Retinal pigment epithelial cell (primary cell): ENCODE measurements around the gene CHKB.
A peak's percentile ranks its signal among the peaks of the same experiment; 100 is the strongest.

ENCODE experiments used
- DNase-seq: peaks from one replicate; pipeline ENCODE4 v3.0.0-alpha.2; 2010; ENCODE audit warnings: low read depth
- H3K4me3 ChIP-seq: 2 replicates; pipeline ENCODE4 v1.5.1; 2011; ENCODE audit warnings: mild to moderate bottlenecking, low read length, control low read depth, moderate library complexity
- TF ChIP-seq, protein P1 (sequence below): conservative IDR thresholded peaks from 2 replicates; pipeline ENCODE4 v1.5.1; 2011; ENCODE audit warnings: low read depth, low read length, control low read depth, inconsistent platforms

Gene CHKB

DNA sequence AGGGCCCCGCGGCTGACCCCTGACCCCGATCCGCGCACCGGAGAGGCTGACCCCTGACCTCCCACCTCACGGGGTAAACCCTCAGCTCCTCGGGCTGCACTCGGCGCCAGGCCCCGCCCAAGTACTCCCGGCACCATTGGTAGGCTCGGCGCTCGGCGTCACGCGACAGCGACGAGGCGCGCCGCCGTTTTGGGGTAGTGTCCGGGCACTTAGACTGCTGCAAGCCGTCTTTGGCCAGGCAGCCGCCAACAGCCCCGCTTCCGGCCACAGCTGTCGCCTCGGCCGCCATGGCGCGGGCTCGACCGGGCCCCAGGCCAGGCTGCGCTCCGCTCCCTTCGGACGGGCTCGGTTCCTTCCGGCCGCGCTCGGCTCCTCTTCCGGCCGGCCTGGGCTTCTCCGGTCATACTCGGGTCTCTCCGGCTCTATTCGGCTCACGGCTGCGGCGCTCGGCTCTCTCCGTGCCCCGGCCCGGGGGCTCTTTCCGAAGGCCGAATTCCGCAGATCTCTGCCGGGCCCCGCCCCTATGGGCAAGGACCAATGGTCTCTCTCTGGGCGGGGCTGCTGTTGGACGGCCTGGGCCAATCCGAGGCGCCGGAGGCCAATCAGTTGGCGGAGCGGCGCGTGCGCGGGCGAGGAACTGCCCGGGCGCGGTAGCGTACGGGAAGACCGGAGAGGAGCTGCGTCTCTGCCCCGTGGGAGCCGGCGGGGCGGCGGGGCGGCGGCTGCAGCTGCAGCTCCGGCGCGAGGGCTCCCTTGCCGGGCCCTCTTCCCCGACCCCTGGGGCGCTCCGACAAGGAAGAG, at the start of gene CHKB:
Gene CHKB (minus strand): TSS at position 357 of the 801 bp plus-strand sequence. CDS start 68 bp downstream, at position 289.
- peak within 1 kb of the TSS; percentile 72 for H3K4me3 ChIP-seq
- peak; percentile 84 for DNase-seq
- TF ChIP-seq, protein P1, sequence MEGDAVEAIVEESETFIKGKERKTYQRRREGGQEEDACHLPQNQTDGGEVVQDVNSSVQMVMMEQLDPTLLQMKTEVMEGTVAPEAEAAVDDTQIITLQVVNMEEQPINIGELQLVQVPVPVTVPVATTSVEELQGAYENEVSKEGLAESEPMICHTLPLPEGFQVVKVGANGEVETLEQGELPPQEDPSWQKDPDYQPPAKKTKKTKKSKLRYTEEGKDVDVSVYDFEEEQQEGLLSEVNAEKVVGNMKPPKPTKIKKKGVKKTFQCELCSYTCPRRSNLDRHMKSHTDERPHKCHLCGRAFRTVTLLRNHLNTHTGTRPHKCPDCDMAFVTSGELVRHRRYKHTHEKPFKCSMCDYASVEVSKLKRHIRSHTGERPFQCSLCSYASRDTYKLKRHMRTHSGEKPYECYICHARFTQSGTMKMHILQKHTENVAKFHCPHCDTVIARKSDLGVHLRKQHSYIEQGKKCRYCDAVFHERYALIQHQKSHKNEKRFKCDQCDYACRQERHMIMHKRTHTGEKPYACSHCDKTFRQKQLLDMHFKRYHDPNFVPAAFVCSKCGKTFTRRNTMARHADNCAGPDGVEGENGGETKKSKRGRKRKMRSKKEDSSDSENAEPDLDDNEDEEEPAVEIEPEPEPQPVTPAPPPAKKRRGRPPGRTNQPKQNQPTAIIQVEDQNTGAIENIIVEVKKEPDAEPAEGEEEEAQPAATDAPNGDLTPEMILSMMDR: no peak

GRCh38 chr22:50630376-50630775, 47.7 kb upstream of the CHKB start:
- H3K4me3 ChIP-seq: no peak overlapping the region
- TF ChIP-seq, protein P1: no peak
- DNase-seq: no peak

DNA sequence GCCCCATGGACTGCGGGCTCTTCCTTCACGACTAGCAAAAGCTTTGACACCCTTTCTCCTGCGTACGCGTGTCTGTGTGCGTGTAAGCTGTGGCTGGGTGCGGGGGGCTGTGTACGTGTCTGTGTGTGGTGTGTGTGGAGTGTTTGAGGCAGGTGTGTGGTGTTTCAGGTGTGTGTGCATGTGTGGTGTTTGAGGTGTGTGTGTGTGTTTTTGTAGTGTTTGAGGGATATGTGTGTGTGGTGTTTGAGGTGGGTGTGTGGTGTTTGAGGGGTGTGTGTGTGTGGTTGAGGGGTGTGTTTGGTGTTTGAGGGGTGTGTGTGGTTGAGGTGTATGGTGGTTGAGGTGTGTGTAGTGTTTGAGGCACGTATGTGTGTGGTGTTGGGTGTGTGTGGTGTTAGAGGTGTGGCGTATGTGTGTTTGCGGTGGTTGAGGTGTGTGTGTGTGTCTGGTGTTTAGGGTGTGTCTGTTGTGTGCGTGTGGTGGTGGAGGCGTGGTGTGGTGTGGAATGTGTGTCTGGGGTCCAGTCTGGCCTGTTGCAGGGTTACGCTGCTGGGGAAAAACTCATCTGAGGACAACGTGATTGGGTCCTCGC, 46.0 kb upstream of the CHKB start:
- TF ChIP-seq, protein P1: no peak
- no peak for DNase-seq
- peak overlapping the region; percentile 79 for H3K4me3 ChIP-seq

- no peak for DNase-seq
- TF ChIP-seq, protein P1: peak; percentile 34
- H3K4me3 ChIP-seq: peak within 1 kb of the TSS; percentile 79
These were observed 45.2 kb upstream of the CHKB start, which contains the start of gene ARSA for GRCh38 chr22:50627642-50628542. TSS of gene ARSA (minus strand) at chr22:50628152. CDS start at chr22:50627779, 373 bp downstream.

GRCh38 chr22:50626850-50627641, 44.4 kb upstream of the CHKB start:
- DNase-seq: no peak
- TF ChIP-seq, protein P1: no peak
- peak overlapping the region; percentile 79 for H3K4me3 ChIP-seq

- no peak for DNase-seq
- TF ChIP-seq, protein P1: no peak
- no peak overlapping the region for H3K4me3 ChIP-seq
These were observed 43.7 kb upstream of the CHKB start for GRCh38 chr22:50626314-50626849.
